HG02840 (cell line): Measurements from ENCODE around the gene CCIN.

Experiments used
- ATAC-seq: cut with Tn5 transposase; IDR thresholded peaks from one replicate; pipeline ENCODE4 v1.9.1; 2021; ENCODE audit warnings: mild to moderate bottlenecking, moderate library complexity, moderate number of reproducible peaks; ENCODE audit not compliant: unreplicated experiment, low FRiP score

Gene CCIN

DNA sequence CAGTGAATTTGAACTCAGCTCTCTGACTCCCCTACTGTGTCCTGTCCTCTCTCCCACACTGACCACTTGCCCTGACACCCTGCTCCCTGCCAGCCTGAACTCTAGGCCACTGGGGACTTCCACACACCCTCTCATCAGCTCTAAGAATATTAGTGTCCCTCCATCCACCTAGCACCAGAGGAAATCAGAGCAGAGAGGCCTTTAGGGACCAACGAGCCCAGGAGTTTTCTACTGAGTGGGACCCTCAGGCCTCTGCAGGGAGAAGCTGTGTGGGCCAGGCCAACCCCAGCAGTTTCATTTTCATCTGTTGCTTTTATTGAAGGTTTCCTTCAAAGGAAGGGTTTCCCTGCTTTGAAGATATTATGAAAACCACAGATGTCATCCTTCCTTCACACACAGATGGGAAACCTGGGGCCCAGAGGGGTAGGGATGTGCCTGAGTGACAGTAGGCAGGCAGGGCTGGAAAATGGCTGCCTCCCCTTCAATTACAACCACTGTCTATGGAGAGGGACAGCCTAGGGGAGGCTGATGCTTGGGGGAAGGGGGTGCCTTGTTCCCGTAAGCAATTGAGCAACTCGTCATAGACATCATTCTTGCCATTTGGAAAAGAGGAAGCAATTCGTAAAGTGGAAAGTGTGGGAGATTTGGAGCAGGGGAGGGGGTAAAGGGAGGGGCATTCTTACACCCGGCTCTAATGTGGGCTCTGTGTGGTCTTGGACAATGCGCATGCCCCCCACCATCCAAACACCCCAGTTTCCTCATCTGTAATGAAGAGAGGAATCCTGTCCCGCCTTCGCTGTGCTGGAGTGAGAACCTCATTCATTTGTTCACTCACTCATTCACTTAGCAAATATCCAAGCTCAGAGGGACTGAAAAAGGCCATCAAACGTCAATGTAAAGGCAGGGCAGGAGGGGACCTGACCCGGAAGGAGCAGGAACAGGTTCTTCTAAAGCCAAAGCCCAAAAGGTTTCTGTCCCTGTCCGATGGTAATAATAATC, 28.8 kb upstream of the CCIN start:
- no peak for ATAC-seq

DNA sequence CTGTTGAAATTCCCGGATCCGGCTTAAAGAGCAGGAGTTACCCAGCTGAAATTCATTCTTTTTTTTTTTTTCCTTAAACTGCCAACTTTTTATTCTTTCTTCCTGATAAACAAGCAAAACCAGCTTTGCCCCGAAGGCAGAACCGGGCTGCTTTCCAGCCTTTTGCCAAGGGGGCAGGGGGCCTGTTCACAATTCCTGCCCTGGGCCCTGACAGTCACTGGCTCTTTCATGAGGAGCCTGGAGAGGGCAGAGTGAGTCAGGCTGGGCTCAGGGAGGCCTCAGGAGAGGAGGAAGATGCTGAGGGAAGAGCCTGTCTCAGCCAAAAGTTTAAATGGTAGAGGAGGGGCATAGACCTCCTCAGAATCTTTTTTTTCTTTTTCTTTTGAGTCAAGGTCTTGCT, 27.9 kb upstream of the CCIN start:
- no peak for ATAC-seq

DNA sequence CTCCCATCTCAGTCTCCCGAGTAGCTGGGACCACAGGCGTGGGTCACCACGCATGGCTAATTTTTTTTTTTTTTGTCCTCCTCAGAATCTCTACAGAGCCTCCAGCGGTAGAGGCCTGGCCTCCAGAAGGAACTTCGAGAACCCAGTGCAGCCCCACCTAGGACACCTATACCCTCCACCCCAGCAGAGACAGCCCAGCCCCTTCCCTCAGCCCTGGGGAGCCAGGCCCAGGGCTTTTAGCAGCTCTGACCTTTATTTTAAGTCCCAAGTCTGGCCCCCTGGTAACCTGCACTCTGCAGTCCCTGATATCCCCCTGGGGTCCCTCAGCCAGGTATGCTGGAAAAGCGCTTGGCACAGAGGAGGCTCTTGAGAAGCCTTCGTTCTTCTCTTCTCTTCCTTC, 27.4 kb upstream of the CCIN start:
- ATAC-seq, result no peak

DNA sequence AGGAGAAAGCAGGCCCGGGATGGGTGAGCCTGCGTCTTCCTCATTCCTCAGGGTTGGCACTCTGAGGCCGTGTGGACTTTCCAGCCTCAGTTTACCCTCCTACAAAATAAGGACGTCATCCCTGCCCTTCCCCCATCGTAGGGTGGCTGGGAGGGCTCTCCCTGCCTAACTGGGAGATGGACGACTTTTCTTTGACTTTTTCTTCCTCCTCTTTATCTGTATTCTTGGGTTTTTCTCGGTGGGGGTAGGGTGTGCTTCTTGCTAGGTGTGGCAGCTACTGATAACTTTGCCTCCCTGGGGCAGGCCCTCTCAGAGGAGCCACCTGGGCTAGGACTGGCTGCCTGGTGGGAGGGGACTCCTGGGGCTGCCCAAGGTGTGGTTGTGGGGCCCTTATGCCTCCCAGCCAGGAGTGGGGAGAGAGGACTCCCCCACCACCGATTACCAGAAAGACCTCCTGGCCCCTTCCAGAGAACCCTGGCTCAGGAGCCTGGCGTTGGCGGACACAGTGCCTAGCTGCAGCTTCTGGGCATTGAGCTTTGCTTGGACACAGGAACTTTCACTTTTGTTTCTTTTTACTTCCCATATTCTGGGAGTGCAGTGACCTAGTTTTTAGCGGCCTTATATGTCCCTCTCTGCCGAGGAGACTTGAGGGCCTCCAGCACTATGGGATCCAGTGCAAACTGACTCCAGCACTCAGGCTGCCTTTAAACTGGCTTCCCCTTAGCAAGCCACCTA, 26.5 kb upstream of the CCIN start:
- ATAC-seq, result no peak

DNA sequence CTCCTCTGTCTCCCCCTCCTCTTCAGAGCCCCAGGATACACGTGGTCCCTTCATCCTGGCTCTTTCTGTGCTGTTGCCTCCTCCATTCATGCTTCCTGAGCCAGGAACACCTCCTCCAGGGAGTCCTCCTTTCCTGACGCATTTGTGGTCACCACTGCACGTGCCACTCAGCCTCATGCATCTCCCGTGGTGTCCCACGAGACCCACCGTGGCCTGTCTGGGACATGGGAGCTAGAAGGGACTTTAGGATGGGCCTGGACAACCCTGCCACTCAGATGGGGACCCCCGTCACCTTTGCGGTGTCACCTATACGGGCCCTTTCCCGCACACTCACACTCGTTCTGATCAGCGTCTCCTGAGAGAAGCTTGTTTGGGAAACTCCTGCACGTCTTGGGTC, 25.9 kb upstream of the CCIN start:
- no peak for ATAC-seq

DNA sequence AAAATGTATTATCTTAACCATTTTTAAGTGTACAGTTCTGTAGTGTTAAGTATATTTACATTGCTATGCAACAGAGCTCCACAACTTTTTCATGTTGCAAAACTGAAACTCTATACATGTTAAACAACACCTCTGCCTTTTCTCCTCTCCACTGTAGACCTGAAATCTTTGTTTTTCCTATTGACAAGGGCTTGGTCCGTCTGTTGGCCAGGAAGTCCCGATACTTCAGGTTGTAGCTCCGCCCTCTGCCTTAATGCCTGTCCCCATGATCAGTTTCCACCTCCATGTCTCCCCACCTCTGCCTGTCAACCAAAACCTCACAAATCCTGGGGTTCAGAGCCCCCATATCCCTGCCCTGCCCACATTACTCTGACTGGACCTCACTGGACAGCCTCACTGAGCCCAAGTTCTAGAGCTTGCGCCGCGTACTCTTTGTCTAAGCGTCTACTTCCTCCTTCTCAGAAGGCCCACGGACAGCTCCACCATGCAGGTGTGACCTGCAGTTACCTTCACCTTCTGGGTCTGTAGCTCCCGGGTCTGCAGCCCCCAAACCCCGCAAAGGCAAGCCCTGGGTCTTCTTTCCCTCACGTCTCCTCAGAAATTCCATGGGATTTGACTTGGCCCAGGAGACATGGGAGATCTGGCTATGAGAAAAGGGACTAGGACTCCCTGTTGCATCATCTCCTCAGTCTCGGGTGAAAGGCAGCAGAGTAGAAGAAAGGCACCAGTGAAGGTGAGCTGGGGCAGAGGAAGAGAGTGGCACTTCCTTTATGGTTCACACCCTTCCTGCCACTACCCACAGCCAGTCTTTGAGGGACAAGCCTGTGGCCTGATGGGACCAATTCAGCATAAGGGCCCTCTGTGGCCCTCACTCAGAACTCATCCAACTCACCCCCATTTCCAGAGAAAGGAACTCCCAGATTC, 24.6 kb upstream of the CCIN start:
- no peak for ATAC-seq

DNA sequence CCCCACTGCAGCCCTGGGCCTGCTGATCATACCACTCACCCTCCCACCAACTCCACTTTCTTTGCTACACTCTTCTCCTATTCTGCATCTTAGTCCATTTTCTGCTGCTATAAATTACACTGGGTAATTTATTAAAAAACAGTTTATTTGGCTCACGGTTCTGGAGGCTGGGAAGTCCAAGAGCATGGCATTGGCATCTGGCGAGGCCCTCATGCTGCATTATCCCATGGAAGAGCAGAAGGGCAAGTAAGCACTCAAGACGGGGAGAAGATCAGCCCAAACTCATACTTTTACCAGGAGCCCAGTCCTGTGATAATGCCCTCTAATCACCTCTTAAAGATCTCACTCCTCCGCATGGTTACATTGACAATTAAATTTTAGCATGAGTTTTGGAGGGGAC, 23.2 kb upstream of the CCIN start:
- ATAC-seq, result no peak

DNA sequence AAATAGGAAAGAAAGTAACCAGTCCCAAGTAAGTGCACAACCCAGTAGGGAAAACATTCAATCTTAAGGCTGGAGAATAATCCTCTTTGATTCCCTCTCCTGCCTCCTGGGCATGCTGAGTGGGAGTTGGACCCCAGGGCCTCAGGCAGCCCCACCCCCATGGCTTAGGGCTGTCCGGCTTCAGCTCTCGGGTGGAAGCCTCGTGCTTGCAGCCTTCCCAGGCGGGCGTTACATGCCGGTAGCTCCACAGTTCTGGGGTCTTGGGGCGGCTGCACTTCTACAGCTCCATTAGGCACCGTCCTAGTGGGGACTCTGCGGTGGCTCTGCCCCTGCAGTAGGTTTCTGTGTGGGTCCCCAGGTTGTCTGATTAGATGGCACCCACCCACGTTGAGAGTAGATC, 22.5 kb upstream of the CCIN start:
- no peak for ATAC-seq

DNA sequence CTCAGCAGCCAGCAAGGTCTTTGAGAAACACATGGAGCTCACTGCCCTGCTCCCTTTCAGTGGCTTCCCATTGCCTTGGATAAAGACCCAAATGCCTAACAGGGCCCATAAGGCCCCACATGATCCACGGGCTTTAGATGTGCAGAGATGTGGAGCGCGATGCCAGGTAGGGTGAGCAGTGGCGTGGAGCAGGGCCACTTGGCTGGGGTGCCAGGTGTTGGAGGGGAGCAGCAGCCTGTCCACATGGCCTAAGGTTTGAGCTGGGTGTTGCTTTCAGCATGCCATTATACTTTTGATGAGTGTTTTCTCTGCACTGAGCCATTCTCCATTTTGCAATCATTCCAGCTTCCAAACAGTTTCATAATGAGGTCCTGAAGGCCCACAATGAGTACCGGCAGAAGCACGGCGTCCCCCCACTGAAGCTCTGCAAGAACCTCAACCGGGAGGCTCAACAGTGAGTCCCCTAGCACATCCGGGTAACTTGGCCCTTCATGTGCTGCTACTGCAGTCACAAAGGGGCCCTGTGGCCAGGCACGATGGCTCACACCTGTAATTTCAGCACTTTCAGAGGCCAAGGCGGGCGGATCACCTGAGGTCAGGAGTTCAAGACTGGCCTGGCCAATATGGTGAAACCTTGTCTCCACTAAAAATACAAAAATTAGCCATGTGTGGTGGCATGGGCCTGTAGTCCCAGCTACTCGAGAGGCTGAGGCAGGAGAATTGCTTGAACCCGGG, 21.6 kb upstream of the CCIN start:
- ATAC-seq, result no peak

DNA sequence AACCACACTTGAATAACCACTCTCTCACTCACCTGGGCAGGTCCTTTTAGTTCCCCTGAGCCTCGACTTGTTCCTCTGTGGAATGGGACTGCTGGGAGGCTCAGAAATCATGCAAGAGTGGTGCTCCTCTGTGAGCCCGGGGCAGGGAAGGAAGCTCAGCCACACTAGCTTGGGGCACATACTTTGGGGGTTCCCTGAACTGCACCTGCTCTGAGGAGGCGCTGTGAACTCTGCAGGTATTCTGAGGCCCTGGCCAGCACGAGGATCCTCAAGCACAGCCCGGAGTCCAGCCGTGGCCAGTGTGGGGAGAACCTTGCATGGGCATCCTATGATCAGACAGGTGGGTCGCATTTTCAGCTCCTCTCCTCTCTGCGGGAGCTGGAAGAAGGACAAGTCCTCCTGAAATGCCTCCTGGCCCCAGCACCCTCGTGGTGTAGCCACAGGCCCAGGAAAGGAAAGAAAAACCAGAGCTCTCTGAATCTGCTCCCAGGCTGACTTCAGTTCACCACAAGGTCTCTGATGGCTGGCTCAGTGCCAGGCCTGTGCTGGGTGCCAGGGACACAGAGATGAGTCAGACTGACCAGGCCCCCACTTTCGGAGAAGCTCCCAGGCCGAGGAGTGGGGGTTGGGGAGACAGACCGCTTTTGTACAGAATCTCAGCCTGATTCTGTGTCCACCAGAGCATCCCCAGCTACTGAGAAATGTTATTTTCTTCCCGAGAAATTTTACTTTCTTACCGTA, 20.7 kb upstream of the CCIN start:
- no peak for ATAC-seq

DNA sequence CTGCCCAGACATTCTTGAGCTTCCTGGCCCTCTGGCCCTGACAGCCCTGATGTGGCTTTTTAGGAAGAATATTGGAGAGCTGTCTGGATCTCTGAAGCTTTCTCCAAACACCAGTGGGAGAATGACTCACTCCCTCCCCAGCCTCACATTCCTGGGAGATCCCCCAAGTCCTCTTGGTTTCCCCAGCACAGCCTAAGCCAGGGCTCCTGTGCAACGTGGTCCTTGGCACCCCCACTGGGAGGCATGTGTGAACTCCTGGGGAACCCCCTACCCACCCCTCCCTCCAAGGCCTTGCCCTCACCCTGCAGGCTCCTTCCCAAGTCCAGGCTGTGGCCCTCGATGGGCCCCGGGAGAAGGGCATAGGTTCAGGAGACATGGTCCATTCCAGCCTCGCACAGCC, 20.0 kb upstream of the CCIN start:
- no peak for ATAC-seq

DNA sequence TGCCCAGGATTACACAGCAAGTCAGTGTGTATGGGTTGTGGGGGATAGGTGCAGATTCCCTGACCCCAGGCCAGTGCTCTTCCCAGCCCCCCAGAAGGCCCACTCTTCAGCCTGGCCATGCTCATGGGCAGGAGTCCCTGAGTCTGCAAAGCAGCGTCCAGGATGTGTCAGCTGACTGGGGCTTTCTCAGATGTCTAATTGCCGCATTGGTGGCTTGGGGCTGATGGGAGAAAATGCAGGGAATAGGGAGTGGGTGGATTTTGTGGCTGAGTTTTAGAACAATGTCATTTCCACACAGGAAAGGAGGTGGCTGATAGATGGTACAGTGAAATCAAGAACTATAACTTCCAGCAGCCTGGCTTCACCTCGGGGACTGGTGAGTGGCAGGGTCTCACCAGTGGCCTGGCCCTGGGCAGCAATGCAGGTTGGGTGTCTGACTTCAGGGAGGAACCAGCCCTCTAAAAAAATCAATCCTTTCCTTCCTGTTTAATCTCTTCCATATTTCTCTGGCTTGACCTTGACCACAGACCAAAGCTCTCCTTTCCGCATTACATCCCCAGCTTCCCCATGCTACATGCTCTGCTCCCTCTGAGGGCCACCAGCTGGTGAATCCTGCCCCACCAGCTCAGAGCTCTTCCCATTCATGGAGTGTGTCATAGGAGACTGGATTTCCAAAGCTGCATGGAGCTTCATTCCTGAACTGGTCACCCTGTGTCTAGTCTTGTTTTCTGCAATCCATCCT, 18.4 kb upstream of the CCIN start:
- ATAC-seq, result no peak

DNA sequence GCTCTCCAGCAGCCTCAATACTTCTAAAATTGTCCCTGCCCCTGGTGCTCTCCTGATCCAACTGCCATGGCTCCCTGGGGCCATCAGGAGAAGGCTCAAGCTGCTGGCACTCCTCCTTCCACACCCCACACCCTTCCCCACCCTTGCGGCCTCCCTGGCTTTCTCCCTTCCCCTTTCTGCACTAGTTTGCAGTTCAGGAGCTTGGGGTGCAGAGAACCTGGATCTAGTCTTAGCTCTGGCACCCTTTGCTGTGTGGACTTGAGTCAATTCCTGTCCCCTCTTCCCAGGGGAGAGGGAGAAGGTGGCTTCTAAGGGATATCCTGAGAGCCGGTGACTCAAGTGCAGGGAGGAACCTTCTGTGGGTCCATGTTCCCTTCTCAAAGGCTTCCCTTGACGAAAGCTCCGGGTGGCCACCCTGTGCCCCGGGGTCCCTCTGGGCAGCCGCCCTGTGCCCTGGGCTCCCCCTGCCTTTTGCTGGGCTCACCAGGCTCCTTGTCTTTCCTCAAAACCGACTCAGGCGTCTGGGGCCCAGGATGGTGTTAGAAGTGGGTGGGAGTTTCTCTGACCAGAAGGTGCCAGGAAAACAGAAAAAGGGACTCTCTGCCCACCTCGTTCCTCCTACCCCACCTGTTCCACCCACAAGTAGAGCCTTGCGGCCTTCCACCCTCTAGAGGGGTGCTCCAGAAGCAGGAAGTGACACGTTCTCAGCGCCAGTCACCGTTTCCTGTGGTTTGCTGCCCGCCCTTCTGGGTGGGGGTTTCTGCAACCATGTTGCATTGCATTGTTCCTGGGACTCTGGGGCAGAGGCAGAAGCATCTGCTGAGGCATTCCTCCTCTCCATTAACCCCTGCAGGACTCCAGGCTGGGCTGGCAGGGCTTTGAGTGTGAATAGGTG, 17.6 kb upstream of the CCIN start:
- ATAC-seq, result peak; percentile 85

DNA sequence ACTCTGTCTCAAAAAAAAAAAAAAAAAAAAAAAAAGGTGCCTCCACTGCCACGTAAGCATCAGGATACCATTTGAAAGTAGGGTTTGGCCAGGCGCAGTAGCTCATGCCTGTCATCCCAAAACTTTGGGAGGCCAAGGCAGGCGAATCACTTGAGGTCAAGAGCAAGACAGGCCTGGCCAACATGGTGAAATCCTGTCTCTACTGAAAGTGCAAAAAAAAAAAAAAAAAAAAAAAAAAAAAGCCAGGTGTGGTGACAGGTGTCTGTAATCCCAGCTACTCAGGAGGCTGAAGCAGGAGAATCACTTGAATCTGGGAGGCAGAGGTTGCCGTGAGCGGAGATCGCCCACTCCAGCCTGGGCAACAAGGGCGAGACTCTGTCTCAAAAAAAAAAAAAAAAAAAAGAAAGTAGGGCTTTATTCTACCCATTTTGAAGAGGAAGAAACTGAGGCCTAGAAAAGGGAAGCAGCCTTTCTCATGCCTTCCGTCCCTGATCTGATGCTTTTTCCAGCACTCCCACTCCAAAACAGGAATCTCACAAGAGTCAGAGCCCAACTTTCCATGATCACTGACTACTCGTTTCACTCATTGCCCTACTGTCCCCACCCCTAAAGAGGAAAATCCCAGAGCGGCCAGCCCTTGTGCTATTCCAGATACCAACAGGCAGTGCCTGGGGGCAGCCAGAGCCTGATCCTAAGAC, 16.3 kb upstream of the CCIN start:
- ATAC-seq, result no peak

DNA sequence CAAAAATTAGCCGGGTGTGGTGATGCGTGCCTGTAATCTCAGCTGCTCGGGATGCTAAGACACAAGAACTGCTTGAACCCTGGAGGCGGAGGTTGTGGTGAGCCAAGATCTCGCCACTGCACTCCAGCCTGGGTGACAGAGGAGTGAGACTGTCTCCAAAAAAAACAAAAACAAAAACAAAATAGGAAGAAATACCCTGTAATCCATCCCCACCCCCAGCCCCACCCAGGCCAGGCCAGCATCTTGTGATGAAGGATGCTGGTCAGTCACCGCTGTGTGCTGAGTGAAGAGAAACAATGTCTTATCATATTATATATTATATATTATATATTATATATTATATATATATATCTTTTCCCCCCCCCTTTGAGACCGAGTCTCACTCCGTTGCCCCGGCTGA, 15.4 kb upstream of the CCIN start:
- ATAC-seq, result no peak

DNA sequence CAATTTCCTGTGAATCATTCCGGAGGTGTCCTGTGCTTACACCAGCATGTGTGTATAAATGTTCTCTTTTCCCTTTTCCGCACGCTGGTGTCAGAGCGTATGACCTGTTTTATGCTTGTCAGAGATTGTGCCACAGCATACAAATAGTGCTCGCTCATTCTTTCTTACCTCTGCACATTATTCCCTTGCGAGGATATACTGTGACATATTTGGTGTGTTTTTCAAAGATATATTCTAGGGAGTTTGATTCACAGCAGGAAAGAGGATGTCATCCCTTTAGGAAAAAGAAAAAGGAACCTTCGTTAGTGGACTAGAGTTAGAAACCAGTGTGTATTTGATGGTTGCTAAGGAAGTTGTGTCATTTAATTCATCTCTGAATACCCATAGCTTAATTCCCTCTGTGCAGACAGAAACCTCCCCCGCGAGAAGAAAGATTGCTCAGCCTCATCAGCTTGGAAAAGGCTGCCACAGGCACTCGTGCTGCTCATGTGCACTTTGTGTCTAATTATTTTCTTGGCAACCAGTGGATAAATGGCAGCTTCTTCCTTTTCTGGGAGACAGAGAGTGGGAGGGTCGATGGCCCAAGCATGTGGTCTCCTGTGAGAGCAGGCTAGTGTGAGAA, 14.7 kb upstream of the CCIN start:
- no peak for ATAC-seq

DNA sequence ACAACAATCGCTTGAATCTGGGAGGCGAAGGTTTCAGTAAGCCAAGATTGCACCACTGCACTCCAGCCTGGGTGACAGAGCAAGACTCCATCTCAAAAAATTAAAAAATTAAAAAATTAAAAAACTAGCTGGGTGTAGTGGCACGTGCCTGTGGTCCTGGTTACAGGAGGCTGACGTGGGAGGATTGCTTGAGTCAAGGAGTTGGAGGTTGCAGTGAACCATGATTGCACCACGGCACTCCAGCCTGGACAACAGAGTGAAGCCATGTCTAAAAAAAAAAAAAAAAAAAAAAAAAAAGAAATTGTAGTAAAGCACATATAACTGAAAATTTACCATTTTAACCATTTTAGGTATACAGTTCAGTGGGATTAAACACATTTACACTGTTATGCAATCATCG, 13.1 kb upstream of the CCIN start:
- ATAC-seq, result no peak
